ENCODE data around the gene PTGER3.
"Not testable (repeated sequence)": the region's sequence is repeated elsewhere in the genome, so short reads cannot be mapped to it uniquely, and the experiment has no call there.

PTGER3 gene

DNA sequence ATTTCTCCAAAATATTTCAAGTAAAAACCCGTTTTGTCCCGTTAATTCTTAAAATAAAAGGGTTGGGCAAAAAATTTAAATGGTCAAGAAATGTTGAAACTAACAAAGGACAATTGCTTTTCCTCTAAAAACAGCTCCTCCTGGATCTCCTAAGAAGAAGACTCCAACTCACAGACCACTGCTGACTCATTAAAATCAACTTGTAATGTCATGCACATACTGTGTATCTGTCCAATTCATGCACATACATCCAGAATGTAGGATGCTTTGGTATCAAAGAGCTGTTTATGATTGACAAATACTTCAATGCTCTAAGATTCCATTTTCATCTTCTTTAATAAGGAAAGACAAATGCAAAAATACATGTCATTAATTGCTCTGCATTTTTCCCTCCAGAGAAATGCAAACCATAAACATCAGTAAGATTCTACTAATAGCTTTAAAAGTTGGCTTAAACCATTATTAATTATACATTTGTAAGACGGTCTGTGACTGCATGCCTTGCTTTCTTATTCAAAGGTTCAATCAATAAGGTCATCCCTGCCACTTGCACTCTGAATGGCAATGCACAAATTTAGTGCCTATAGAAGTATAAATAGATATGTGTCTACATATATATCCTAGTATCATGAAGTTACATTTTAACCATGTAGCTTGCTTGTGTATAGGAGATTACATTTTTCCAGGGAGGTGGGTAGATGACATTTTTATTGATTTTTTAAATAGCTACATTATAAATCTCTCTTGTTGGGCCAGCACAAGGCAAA is 44.7 kb downstream of the PTGER3 start:
- DNase-seq (ENCODE audit: low spot score), result no peak

DNA sequence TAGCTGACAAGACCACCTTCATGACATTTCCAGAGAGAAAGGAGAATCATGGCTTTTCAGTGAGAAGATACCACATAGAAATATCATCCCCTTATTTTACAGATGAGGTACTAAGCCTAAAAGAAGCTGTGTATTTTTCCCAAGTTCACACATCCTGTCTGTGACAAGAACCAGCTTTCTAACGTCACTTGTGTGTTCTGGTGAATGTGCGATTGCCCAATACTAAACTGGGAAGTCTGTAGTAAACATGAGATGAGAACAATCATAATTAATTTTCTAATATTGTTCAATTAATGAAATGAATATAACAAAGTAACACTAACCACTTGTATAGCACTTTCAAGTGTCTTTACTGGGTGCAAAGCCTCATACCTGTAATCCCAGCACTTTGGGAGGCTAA is 46.0 kb downstream of the PTGER3 start:
- no peak for DNase-seq (ENCODE audit: low spot score)

GRCh38 chr1:70997793-70998192 is 49.8 kb downstream of the PTGER3 start:
- DNase-seq (ENCODE audit: low spot score), result no peak

- DNase-seq (ENCODE audit: low spot score), result no peak
These were observed 52.8 kb downstream of the PTGER3 start for GRCh38 chr1:70994753-70995268.

- DNase-seq (ENCODE audit: low spot score), result no peak
These were observed 53.8 kb downstream of the PTGER3 start for GRCh38 chr1:70993798-70994197.

DNA sequence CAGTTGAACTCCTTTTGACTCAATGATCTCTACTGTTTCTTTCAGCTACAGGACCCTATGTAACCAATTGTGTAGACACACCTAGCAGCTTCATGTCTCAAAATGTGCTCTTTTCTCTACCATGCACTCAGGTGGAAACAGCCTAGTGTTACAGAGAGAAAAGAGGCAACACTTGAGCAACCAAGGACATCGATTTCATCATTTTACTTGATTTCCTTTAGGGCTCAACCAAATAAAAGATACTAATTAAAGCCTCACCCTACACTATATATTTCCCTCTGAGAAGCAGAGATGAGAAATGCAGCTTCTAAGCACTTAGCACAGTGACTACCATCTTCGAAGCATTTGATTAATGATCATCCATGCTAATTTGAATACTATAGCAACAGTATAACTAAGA is 55.1 kb downstream of the PTGER3 start:
- DNase-seq (ENCODE audit: low spot score), result no peak

DNA sequence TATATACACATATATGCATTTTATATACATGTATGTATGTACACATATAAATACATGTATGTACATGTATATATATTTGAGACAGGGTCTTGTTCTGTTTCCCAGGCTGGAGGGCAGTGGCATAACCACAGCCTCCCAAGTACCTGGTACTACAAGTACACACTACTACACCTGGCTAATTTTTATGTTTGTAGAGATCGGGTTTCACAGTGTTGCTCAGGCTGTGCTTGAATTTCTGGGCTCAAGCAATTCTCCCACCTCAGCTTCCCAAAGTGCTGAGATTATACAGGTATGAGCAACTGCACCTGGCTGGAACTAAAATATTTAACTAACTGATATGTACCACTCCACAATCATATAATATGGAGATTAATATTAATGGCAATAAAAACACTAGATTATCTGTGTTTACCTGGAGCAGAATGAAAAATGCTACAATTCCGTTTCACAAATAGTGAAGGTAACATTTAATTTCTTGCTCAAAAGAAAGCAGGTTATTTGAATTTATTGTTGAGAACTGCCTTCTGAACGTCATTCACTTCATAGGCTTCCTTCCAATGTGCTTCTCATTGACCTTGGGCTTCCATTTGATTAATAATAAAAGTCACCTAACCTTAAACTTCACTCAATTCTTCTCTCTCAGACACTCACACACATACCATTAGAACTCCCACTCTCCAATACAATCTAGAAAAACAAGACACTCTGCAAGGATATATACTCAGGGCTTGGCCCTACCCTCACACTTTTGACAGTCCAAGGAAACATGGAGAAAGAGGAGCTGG is 57.0 kb downstream of the PTGER3 start:
- no peak for DNase-seq (ENCODE audit: low spot score)

GRCh38 chr1:70987497-70987896 is 60.1 kb downstream of the PTGER3 start:
- no peak for DNase-seq (ENCODE audit: low spot score)

DNA sequence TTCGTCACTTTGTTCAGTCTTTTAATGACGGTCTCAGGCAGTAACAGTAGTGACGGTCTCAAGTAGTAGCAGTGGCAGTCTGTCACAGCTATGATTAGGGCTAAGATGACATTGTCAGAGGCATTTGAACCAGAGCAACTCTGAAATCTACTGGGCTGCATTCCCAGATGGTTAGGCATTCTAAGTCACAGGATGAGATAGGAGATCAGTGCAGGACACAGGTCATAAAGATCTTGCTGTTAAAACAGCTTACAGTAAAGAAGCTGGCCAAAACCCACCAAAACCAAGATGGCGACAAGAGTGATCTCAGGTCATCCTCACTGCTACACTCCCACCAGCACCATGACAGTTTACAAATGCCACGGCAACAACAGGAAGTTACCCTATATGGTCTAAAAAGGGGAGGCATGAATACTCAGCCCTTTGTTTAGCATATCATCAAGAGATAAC is 61.8 kb downstream of the PTGER3 start:
- not testable (repeated sequence) for DNase-seq (ENCODE audit: low spot score)

DNA sequence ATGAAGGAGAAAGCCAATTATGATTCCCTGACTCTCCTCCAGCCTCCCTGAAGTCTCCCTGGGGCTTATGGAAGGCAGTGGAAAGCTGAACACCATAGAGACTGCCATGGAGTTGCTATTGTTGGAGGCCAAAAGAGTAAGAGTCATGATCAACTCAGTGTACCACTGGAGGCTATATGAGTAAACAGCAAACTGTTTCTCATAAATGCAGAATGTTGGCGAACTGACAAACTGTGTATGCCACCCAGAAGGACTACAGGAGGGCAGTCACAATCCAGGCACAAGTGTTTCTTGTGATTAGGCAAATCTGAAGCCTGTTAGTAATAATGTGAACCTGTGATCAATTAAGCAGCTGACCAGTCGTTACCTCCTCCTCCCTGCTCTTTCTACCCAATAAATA is 62.3 kb downstream of the PTGER3 start:
- not testable (repeated sequence) for DNase-seq (ENCODE audit: low spot score)

- DNase-seq (ENCODE audit: low spot score), result no peak
These were observed 67.3 kb downstream of the PTGER3 start for GRCh38 chr1:70980361-70980760.

- no peak for DNase-seq (ENCODE audit: low spot score)
These were observed 67.7 kb downstream of the PTGER3 start for GRCh38 chr1:70979881-70980280.

GRCh38 chr1:70979313-70979712 is 68.3 kb downstream of the PTGER3 start:
- no peak for DNase-seq (ENCODE audit: low spot score)

- no peak for DNase-seq (ENCODE audit: low spot score)
These were observed 69.0 kb downstream of the PTGER3 start for GRCh38 chr1:70978623-70979022.

DNA sequence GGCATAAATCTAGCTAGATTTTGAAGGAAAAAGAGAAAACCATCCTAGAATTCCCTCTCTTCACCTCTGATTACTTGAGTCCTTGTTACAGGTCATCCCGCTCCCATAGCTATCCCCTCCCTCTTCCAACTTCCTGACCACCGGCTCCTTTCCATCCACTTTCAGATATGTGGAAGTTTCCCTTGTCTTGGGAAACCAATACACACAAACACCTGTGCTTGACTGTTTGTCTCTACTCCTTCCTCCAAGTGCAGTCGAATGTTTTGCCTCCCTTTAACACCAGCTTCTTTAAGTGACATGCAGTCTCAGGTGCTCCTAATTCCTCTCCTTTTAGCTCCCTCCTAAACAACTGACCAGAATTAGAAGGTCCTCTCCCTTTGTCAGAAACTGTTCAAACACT is 70.0 kb downstream of the PTGER3 start:
- DNase-seq (ENCODE audit: low spot score), result no peak

DNA sequence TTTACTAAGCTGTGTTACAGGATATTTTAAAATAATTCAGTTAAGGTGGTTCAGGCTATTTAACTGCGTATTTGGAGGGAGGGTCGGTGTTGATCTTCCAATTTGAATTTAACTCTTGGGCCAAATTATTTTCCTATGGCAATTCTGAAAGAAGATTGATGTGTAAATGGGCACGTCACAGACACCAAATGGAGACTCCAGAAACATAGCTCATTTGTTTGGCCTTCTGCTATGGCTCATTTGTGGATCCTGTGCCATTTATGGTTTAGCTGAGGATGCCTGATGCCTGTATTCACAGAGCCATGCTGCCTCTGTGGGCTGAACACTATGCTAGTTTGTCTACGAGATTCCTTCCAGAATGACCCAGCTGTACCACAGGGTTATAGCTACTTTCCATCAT is 70.6 kb downstream of the PTGER3 start:
- no peak for DNase-seq (ENCODE audit: low spot score)

DNA sequence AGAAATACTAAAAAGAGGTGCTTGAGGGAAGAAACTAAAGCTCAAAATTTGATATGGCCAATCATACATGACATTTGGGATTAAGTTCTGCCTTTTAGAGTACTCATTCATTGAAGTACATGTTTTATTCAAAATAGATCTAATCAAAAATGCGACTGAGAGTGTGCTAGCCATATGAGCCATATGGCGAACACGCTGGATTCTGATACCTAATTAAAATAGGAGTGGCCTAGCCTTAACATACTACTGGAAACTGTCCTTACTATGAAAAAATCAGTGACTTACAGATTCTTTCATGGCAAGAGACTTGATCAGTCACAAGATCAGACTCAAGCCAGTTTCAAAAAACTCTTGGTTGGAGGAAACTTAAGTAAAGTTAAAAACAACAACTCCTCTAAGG is 73.9 kb downstream of the PTGER3 start:
- DNase-seq (ENCODE audit: low spot score), result no peak

DNA sequence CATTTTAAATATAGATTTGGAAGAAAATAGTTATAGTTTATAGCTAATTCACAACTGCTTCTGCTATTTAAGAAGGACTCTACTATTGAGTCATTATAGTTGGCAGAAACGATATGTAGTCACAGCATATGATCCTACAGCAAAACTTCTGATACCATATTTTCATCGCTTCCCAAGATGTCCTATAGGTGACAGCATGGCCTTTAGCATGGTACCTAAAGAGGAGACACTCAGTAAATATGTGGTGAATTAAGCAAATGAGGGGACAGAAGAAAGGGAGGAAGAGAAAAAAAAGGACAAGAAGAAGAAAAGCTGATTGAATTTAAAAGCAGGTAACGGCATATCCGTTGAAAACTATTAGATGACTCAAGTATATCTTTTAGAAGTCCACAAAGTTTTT is 77.2 kb downstream of the PTGER3 start:
- no peak for DNase-seq (ENCODE audit: low spot score)

DNA sequence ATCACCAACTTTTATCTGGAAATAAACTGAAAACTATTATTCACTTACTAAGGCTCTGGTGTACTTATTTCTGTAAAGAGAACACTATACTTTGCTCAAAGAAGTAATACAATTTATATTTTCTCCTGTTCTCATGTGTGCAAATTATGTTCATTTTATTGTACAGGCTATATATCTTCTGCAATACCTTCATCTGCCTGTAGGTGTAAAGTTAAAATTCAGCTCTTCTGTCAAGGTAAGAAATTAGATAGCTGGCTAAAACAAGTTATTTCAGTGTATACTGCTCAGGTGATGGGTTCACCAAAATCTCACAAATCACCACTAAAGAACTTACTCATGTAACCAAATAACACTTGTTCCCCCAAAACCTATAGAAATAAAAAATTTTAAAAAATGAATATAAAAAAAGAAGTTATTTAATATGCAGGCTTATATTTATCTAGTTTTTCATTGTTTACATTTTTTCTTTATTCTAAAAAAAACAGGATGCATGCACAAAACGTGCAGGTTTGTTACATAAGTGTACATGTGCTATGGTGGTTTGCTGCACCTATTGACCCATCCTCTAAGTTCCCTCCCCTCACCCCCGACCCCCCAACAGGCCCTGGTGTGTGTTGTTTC is 81.5 kb downstream of the PTGER3 start:
- DNase-seq (ENCODE audit: low spot score), result peak; percentile 5

GRCh38 chr1:70963374-70963773 is 84.2 kb downstream of the PTGER3 start:
- no peak for DNase-seq (ENCODE audit: low spot score)

GRCh38 chr1:70961374-70961975 is 86.1 kb downstream of the PTGER3 start:
- no peak for DNase-seq (ENCODE audit: low spot score)

DNA sequence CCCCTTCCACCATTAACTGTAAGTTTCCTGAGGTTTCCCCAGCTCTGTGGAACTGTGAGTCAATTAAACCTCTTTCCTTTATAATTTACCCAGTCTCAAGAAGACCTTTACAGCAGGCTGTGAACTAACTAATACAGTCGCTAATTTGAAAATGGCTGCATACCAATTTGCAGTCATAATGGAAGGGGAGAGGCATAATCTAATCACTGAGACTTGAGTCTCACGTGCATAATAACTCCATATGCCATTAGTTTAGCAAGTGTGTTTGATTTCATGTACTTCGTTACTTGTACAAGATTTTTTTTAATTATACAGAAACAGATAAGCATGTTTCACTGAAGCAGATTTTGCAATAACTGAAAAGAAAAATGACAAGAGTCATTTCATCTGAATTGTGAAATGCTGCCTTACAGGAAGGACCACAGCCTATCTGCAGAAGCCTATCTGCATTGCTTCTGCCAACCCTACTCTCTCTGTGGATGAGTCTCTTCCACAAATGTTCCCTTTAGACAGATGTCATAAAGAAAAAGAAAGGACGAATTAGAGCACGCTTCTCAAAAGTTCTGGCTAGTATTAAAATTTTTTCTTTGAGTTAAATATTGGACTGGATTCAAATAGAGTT is 99.1 kb downstream of the PTGER3 start:
- DNase-seq (ENCODE audit: low spot score), result no peak
